WI38 (cell line): Measurements from ENCODE around the gene SUSD5.

Source experiments
- H3K4me3 ChIP-seq: 2 replicates; pipeline ENCODE4 v1.5.1; 2011; ENCODE audit warnings: low read depth, mild to moderate bottlenecking, control low read depth, low read length
- CTCF ChIP-seq: IDR thresholded peaks from 2 replicates; pipeline ENCODE4 v1.5.1; 2012; ENCODE audit warnings: low read depth, mild to moderate bottlenecking, control low read depth, low read length

Gene SUSD5

GRCh38 chr3:33153782-33154181 is 64.8 kb downstream of the SUSD5 start:
- no peak for TF ChIP-seq CTCF

DNA sequence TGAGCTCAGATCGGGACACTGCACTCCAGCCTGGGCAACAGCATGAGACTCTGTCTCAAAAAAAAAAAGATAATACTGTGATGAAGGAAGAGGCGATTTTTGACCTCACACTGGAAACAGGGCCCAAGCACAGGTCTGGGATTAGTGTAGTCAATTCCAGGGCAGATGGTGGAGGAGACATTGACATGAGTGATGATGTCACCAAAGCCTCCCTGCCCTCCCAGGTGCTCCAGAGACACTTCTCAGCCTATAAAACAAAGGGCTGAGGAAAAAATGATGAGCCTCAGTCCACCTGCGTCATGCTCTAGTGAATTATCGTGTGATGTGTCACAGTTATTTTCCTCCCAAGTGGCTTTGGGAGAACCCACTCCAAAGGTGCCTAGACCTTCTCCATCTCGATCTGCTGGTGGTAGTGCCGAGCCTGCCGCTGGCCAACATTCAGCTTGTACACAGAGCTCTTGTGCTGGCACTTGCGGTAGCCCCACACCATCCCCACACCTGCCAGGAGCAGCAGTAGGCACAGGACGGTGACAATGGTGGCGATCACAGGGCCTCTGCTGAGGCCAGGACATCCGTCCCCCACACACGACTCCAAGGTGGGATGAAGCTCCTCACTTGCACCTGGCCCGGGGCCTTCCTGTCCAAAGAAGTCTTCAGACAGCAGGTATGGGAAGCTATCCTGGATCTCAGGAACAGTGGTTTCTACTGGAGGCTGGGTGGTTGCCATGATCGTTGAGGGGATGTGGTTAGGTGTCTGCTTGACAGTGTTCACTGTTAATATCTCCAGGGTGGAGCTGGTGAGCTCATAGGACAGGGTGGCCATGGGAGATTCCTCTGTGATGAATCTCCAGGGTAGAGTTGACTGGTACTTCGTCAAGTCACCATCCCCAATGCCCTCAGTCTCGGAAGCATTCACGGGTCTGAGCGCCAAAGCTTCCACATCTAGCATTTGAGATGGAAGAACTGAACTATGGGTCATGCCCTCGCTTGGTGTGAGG is 65.9 kb downstream of the SUSD5 start:
- H3K4me3 ChIP-seq, result no peak overlapping the region
- no peak for TF ChIP-seq CTCF

More at GRCh38 chr3:33153782-33154181, 64.8 kb downstream of the SUSD5 start:
- no peak overlapping the region for H3K4me3 ChIP-seq

GRCh38 chr3:33149342-33149741 is 69.3 kb downstream of the SUSD5 start:
- no peak for TF ChIP-seq CTCF
- no peak overlapping the region for H3K4me3 ChIP-seq

GRCh38 chr3:33146791-33147445 is 71.7 kb downstream of the SUSD5 start:
- no peak for TF ChIP-seq CTCF
- no peak overlapping the region for H3K4me3 ChIP-seq

DNA sequence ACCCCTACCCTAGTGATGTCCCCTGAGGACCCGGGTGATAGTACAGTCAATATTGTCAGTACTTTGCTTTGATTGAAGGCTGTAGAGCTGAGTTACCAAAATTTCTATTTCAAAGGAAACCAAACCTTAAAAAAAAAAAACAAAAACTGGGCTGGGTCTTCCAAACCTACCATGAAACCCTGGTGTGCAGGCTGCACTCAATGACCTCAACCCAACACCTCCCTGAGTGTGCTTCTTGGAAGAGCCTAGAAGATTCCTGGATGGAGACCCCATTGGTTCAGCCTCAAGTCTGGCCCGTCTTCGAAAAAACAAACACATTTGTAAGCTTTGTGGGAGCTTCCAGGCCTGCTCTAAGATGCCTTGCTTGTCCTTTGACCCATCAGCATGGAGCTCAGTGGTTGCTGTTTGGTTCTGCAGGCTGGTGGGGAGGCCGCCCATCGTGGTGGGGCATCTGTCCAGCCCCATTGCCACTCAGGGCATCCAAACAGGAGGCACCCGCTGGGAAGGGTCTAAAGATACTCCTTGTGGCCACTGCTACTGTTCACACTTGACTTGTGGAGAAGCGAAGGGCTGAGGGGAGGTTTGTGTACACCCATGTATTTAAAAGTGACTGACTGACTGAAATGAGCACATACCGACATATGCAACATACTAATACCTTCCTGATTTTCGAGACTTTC is 72.6 kb downstream of the SUSD5 start:
- H3K4me3 ChIP-seq, result no peak overlapping the region
- TF ChIP-seq CTCF, result no peak

GRCh38 chr3:33145221-33145900 is 73.2 kb downstream of the SUSD5 start:
- TF ChIP-seq CTCF, result no peak
- H3K4me3 ChIP-seq, result no peak overlapping the region
